ENCODE results near the gene KCNH2.
"Not testable (repeated sequence)": the region's sequence is repeated elsewhere in the genome, so short reads cannot be mapped to it uniquely, and the experiment has no call there.

Gene KCNH2

GRCh38 chr7:151011616-151012015, 33.5 kb upstream of the KCNH2 start:
- DNase-seq (ENCODE audit: low spot score): not testable (repeated sequence)

GRCh38 chr7:151011097-151011409, 32.9 kb upstream of the KCNH2 start:
- no peak for DNase-seq (ENCODE audit: low spot score)

- no peak for DNase-seq (ENCODE audit: low spot score)
Measured at GRCh38 chr7:151010307-151011096, 32.4 kb upstream of the KCNH2 start.

GRCh38 chr7:151010037-151010306, 31.9 kb upstream of the KCNH2 start:
- no peak for DNase-seq (ENCODE audit: low spot score)

GRCh38 chr7:151009327-151010036, 31.4 kb upstream of the KCNH2 start:
- no peak for DNase-seq (ENCODE audit: low spot score)

GRCh38 chr7:151008511-151009323, 30.6 kb upstream of the KCNH2 start:
- no peak for DNase-seq (ENCODE audit: low spot score)

GRCh38 chr7:151008143-151008510, 30.0 kb upstream of the KCNH2 start:
- no peak for DNase-seq (ENCODE audit: low spot score)

- no peak for DNase-seq (ENCODE audit: low spot score)
Measured at GRCh38 chr7:151007469-151007898, 29.4 kb upstream of the KCNH2 start.

GRCh38 chr7:151006590-151007300, 28.6 kb upstream of the KCNH2 start:
- DNase-seq (ENCODE audit: low spot score): no peak

- no peak for DNase-seq (ENCODE audit: low spot score)
Measured at GRCh38 chr7:151005566-151005965, 27.4 kb upstream of the KCNH2 start.

- no peak for DNase-seq (ENCODE audit: low spot score)
Measured at GRCh38 chr7:151003572-151003971, 25.5 kb upstream of the KCNH2 start.

- no peak for DNase-seq (ENCODE audit: low spot score)
Measured at GRCh38 chr7:151001546-151001945, 23.4 kb upstream of the KCNH2 start.

- DNase-seq (ENCODE audit: low spot score): no peak
Measured at GRCh38 chr7:151000897-151001495, 22.9 kb upstream of the KCNH2 start.

GRCh38 chr7:150999497-151000230, 21.5 kb upstream of the KCNH2 start:
- DNase-seq (ENCODE audit: low spot score): no peak

GRCh38 chr7:150999001-150999400, 20.9 kb upstream of the KCNH2 start:
- no peak for DNase-seq (ENCODE audit: low spot score)

- DNase-seq (ENCODE audit: low spot score): no peak
Measured at GRCh38 chr7:150998341-150998740, 20.2 kb upstream of the KCNH2 start.

- no peak for DNase-seq (ENCODE audit: low spot score)
Measured at GRCh38 chr7:150997817-150998216, 19.7 kb upstream of the KCNH2 start.

- no peak for DNase-seq (ENCODE audit: low spot score)
Measured at GRCh38 chr7:150997075-150997511, 19.0 kb upstream of the KCNH2 start.

- no peak for DNase-seq (ENCODE audit: low spot score)
Measured at GRCh38 chr7:150996376-150997074, 18.4 kb upstream of the KCNH2 start.

- DNase-seq (ENCODE audit: low spot score): no peak
Measured at GRCh38 chr7:150994838-150995510, 16.9 kb upstream of the KCNH2 start.

Measured in putamen (tissue), 1 donor.